NCI-H748 (cell line): ENCODE results near the gene RNU6-8.

Source experiments
- DNase-seq: peaks from one replicate; lab custom pipeline; 2025; ENCODE audit not compliant: unreplicated experiment; lab: John Stamatoyannopoulos, UW

Gene RNU6-8

DNA sequence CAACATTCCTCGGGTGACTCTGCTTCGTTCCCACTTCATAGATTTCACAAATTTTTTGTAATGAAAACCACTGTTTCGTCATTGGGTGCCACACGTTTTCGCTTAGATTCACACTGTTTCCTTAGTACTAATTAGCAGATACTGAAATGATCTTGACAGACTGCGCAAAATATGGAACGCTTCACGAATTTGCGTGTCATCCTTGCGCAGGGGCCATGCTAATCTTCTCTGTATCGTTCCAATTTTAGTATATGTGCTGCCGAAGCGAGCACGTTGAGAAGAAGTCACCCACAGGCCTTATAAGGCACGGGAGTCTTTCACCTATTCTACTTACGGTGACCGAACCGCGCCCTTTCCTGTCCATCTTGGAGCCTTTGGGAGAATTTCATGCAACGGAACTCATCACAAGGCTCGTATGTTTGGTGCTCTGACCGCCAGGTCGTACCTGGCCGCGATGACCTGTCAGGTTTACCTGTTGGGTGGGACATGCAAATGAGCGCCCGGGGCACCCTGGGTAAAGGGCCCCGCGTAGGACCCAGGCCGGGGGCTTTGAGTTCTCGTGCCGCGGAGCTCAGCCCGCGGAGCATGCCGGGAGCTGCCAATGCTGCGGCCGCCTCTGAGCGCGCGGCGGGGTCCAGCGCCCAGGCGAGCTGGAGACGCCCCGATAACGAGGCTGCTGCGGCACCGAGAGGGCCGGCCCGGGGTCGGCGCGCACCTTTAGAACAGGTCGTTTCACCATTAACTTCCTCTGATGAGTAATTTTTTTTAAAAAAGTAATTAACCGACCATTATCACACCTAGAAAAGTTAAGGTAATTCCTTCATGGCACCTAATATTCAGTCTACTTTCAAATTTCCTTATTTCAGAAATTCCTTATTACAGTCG, at the start of gene RNU6-8:
Gene RNU6-8 (minus strand): TSS at position 272 of the 885 bp plus-strand sequence.
- DNase-seq = peak; percentile 97

DNA sequence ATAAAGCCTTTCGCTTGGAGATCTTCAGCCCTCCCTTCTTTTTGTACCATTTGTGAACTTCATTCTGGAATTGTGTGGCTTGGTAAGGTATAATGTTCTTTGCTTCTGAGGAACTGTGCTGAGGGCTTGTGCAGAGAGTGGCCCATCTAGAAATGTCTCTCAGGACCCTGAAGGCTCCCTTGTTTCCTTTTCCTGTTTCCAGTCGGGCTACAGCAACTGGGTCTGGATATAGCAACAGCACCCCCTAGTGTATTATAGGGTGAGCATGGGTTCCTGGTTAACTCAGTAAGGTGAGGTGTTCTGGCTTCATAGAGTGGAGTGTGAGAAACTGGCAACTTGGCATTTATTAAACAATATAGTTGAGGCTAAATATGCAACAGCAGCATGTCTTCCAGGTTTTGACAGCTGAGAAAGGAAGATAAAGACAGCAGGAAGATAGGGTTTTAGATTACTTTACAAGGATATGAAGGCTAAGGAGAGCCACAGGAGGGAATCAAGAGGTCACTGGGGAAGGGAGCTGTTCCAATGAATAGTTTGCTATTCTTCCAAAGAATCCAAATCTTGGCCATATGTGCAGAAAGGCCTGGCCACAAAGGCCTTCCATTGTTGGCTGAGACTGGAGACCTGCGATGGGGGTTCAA, 49.1 kb upstream of the RNU6-8 start:
- DNase-seq = peak; percentile 78

DNA sequence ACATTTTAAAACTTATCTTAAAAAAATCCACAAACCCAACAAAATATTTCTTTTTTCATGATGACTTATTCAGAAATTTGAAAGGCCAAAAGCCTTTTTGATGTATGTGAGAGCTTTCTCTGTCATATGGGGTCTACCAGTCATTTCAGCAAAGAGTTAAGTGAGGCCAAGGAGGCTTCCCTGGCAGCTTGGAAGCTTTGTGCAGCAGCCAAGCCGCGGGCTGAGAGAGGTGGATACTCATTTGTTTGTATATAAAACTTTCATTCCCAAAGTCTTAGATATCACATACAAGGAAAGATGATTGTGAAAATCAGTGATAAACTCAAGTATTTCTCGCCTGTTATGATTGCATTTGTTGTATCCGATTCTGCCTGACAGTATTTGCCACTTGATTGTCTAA, 48.5 kb upstream of the RNU6-8 start:
- DNase-seq = no peak

DNA sequence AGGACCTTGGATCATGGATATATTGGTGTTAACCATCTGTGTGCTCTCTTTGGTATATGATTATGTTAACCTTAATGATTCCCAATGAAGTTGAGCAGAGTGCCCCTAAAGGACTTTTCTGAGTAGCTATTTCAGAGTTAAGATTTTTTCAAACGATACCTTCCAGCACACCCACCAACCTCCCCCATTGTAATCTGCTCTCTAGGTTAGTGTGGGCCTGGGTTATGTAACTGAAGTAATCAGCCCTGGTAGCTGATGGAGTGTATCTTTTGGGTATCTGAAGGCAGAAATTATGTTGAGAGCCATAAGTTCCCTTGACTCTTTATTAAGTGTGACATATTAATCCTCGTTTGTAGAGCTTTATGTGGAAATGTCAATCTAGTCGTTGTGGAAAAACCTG, 47.6 kb upstream of the RNU6-8 start:
- DNase-seq = no peak

DNA sequence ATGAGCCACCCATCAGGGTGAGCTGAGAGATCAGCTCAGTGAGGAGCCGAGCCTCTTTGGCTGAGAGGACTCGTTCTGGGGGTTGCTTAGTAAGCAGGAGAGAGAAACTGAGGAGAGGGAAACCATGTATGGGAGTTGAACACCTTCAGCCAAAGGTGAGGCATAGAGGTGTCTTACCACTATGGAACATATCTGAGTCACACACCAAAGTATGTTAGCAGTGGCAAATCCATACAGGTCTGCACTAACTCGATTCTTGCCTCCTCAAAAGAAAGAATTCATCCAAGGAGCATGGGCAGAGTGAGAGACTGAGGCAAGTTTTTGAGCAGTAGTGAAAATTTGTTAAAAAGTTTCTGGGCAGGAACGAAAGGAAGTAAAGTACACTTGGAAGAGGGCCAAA, 46.7 kb upstream of the RNU6-8 start:
- no peak for DNase-seq

- no peak for DNase-seq
Observed at GRCh38 chr14:32249371-32249770, 46.3 kb upstream of the RNU6-8 start.

GRCh38 chr14:32246751-32247150, 43.7 kb upstream of the RNU6-8 start:
- DNase-seq = no peak

GRCh38 chr14:32244404-32244803, 41.3 kb upstream of the RNU6-8 start:
- peak; percentile 8 for DNase-seq

DNA sequence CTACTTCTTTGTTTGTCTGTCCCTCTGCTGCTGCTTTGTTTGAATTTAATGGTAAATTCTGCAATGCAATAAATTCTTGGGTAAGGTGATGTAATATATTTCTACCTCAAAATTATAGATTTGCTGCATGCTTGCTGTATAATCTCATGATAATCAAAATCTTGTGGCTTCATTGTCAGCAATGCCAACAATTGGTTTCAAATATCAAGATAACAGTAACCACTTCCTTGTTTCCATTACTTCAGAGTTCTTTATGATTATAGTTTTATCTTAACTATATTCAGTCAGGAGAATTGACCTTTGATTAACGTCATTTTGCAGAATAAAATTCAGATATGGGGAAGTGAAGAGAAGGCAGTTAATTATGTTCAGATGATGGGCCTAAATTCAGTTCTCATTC, 30.2 kb upstream of the RNU6-8 start:
- no peak for DNase-seq

DNA sequence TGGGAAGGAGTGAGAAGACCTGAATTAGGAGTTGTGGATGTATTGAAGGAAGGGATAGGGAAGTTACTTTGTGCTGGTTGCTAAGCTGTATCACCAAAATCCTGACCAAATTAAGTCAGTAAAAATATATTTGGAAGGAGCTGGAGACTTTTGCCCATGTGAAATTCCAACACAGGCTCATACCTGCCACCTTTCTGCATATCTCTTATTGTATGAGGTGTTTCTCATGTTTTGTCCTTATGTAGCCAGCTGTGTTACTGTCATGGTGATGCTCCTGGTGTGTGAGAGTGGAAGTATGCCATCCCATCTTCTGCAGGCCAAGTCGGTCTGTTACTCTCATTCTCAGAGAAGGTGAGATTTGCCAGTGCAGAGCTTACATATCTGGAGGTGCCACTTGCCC, 29.4 kb upstream of the RNU6-8 start:
- no peak for DNase-seq

DNA sequence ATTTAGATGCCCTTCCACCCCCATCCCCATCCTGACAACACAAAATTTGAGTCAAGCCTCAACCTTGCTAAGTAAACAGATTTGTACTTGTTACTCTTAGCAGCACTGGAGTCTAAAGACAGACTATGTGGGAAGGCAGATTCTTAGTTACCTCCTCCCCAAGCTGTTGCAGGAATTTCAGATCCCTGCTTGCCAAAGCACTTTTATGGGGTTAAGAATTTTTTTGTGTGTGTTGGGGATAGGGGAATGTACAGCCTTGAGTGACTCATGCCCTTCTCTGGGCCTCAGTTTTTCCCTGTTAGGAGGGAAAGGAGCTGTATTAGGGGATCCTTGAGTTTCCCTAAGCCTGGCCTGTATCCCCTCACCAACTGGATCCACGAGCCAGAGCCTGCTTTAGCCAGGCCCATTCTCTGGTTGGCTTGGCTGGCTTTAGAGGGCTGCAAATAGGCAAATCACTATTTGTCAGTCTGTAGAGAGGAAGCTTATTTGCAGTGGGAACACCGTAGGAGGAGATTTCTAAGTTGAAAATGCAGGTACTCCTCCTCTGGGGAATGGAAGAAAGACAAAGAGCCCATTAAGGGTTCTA, 27.7 kb upstream of the RNU6-8 start:
- no peak for DNase-seq

DNA sequence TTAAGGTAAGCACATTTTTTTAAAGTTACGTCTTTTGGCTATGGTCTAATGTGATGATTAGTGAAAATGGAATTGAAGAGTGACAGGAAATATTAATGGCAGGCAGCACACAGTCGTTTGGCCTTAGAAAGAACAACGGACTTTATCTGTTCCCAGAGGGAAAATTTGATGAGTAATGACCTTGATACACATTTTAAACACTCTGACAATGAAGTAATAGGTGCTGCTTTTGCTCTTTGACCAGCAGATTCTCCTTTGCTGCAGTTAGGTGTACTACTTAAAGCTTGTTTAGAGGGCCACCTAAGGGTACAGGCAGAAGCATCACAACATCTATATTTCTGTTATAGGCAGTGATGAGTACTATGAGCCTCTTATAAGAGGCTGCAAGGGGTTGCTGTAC, 27.1 kb upstream of the RNU6-8 start:
- DNase-seq = no peak

- no peak for DNase-seq
Observed at GRCh38 chr14:32226056-32226455, 23.0 kb upstream of the RNU6-8 start.

- DNase-seq = no peak
Observed at GRCh38 chr14:32225378-32225920, 22.4 kb upstream of the RNU6-8 start.

GRCh38 chr14:32224737-32225377, 21.8 kb upstream of the RNU6-8 start:
- DNase-seq = peak; percentile 16

DNA sequence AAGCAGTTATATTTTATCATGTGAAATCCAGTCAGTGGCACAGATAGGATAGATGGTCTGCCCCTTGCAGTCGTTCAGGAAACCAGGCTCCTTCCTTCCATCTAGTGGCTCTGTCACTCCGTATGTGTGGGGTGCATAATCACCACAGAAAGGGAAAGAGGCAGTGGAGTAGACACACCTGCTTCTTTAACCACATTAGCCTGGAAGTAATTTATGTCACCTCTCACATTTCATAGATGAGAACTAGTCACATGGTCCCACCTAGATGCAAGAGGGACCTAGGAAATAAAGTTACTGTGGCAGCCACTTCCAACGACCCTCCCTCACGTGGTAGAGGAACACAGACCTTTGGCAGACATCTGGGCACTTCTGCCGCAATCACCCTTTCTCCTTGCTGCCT, 14.2 kb upstream of the RNU6-8 start:
- DNase-seq = peak; percentile 29

DNA sequence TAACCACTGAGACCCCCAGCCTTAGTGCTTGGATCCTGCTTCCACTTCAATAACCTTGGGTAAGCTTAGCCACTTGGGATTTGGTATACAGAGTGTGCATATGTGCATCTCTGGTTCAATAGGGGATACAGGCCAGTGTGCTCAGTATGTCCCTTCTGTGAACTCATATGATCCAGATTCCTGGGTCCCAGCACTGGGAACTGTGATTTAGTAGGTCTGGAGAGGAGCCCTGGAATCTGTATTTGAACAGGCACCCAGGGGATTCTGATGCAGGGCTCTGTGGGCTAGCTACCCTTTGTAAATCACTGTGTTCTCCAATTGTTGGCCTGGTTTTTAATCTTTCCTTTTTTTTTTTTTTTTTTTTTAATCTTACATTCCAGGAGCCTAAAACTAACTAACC, 9.8 kb upstream of the RNU6-8 start:
- no peak for DNase-seq

DNA sequence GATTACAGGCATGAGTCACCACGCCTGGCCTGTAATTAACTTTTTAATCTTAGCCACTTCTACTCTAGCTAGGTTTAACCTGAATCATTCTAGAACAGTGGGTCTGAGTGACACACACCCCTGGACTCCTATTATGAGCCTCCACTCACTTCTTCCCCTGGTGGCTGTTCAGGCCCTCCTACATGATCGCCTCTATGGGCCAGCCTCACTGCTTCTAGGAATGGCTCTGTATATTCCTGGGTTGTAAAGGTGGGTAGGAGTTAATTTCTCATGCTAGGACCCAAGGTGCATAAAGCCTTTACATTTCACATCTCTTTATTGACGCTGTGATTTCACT, 8.0 kb upstream of the RNU6-8 start:
- no peak for DNase-seq

DNA sequence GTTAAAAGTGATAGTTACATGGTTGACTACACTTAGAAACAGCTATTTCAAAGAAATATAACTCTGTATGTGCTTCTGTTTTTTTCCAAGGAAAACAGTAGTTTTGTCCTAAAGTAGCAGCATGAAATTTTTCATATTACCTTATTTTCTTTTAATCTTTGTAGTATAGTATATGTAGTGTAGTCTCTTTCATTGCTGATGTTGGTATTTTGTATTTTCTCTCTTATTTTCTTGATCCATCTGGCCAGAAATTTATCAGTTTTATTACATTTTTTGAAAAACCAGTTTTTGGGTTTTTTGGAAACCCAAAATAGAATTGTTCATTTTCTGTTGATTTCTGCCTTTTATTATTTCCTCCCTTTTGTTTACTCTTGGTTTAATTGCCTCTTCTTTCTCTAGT, 6.4 kb upstream of the RNU6-8 start:
- no peak for DNase-seq

DNA sequence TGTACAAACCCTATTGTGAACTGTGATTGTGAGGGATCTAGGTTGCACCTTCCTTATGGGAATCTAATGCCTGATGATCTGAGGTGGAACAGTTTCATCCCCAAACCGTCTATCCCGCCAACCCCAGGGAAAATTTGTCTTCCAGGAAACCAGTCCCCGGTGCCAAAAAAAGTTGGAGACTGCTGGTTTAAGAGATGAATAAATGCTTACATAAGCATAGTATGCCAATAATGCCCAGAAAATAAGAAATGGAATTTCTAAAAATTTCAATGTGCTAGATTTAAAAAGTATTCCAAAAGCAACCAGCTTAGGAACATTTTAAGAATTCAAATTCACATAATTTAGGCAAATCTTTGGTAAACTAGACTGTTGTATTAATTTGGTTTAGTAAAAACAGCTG, 5.4 kb upstream of the RNU6-8 start:
- no peak for DNase-seq

DNA sequence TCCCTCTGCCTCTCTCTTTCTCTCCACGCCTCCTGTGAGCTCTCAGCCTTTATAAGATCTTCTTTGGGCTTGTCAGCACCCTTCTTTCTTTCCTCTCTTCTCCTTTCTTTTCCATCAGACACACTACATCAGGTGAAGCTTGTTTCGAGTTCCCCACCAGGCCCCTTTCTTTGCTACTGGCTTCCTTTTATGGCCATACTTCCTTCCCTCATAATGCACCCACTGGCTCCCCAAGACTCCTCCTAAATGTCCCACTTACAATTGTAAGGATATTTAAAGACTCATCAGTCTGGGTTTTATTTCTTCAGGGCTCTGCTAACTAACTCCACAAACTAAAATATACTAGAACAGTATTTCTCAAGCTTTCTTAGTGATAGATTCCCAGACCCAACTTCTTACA, 3.5 kb upstream of the RNU6-8 start:
- DNase-seq = no peak

DNA sequence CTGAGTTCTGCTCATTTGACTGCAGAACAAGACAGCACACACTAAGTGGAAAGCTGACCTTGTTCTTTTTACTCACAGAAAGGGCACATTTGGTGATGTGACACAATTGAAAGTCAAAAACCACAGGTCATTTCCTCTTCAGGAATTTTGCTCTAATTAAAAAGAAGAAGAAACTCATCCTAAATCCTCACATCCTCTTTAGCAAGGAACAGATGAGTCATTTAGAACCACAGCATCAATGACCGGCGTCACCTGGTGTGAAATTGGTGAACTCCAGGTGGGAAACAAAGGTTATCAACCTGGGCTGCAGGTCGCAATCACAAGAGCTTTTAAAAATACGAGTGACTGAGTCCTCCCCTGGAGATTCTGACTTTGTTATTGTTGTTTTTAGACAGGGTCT, 2.9 kb upstream of the RNU6-8 start:
- DNase-seq = no peak
